Measurements from ENCODE around the gene USP49. TPM values are rescaled to one million over a fixed set of nuclear protein-coding genes. Genes with fewer than 3 reads are reported as not detected.

The USP49 gene
- total and polyA plus RNA-seq, 2 of the 13 experiments (the other 11 are each of a cell fraction or from before 2014, with no cell fraction given): 2.9 to 4.3 TPM

- TF ChIP-seq ZNF44 (CRISPR knock-in tag; IDR thresholded peaks at IDR 0.05) (no peak), ZNF557 (CRISPR knock-in tag; IDR thresholded peaks at IDR 0.05) (no peak), MLLT10 (CRISPR knock-in tag; IDR thresholded peaks at IDR 0.05) (no peak), NFAT5 (CRISPR knock-in tag; IDR thresholded peaks at IDR 0.05) (0 out of 2 replicates have a peak, but pooled peaks have one; percentile 35), REST (IDR thresholded peaks at IDR 0.05; ENCODE audit: borderline replicate concordance in 1 of 2, low read depth in 1 of 2, low read length in 2 of 2) (no peak), PCBP1 (IDR thresholded peaks at IDR 0.05; ENCODE audit: borderline replicate concordance, low read depth, low read length) (peak; percentile 79; the same call in 1 of the 2 replicates), GABPA (IDR thresholded peaks at IDR 0.05; ENCODE audit: low read depth, low read length) (no peak), GABPA (CRISPR knock-in tag; IDR thresholded peaks at IDR 0.05; ENCODE audit: low read depth) (no peak), BRD4 (CRISPR knock-in tag; IDR thresholded peaks at IDR 0.05) (peak; percentile 70; the same call in 1 of the 2 replicates), THAP8 (CRISPR knock-in tag; IDR thresholded peaks at IDR 0.05; ENCODE audit: borderline replicate concordance) (no peak), HCFC1 (IDR thresholded peaks at IDR 0.05; ENCODE audit: low read depth, low read length) (no peak), NR2F1 (CRISPR knock-in tag; IDR thresholded peaks at IDR 0.05) (no peak), ZFX (CRISPR knock-in tag; IDR thresholded peaks at IDR 0.05; ENCODE audit: low read depth) (peak; percentile 54; the same call in 1 of the 2 replicates), ZNF737 (CRISPR knock-in tag; IDR thresholded peaks at IDR 0.05; ENCODE audit: borderline replicate concordance) (no peak), EEA1 (CRISPR knock-in tag; IDR thresholded peaks at IDR 0.05; ENCODE audit: borderline replicate concordance) (no peak), KAT8 (CRISPR knock-in tag; IDR thresholded peaks at IDR 0.05) (0 out of 2 replicates have a peak, but pooled peaks have one; percentile 41), ZNF331 (CRISPR knock-in tag; IDR thresholded peaks at IDR 0.05) (peak; percentile 28; the same call in 1 of the 2 replicates), RARA (CRISPR knock-in tag; IDR thresholded peaks at IDR 0.05) (0 out of 2 replicates have a peak, but pooled peaks have one; percentile 20), BATF2 (CRISPR knock-in tag; IDR thresholded peaks at IDR 0.05) (no peak), PHF8 (CRISPR knock-in tag; IDR thresholded peaks at IDR 0.05) (peak; percentile 19; the same call in 1 of the 2 replicates), YEATS2 (CRISPR knock-in tag; IDR thresholded peaks at IDR 0.05; ENCODE audit: borderline replicate concordance) (no peak), RNF2 (conservative IDR thresholded peaks at IDR 0.05; ENCODE audit: low read depth) (no peak)
Observed at GRCh38 chr6:41748542-41748941, 146.6 kb downstream of the USP49 start (continued).
